Esophagus muscularis mucosa (tissue), 4 donors: ENCODE measurements around the gene PPM1G.

Experiments
- CTCF ChIP-seq, 3 experiments: fragments of 200-600 bp in 2 of 3; fragments of 450-650 bp in 1 of 3; sonication (generic) in 2 of 3; IDR thresholded peaks; one replicate each; pipeline ENCODE4 v1.5.1; 2017 to 2019; ENCODE audit warnings: antibody characterized with exemption in 3 of 3, mild to moderate bottlenecking in 2 of 3, moderate library complexity in 1 of 3
- EP300 ChIP-seq: sonication (generic); formaldehyde crosslinking; IDR thresholded peaks from one replicate; pipeline ENCODE4 v1.6.1; 2017; ENCODE audit warnings: antibody characterized with exemption
- POLR2A ChIP-seq: fragments of 450-650 bp; IDR thresholded peaks from one replicate; pipeline ENCODE4 v1.6.1; 2017; ENCODE audit warnings: antibody characterized with exemption, moderate library complexity, mild to moderate bottlenecking, low read depth
- POLR2AphosphoS5 ChIP-seq, 2 donors: sonication (generic); formaldehyde crosslinking; IDR thresholded peaks; one replicate each; pipeline ENCODE4 v1.6.1; 2017; ENCODE audit warnings: antibody characterized with exemption in 2 of 2

- no peak for TF ChIP-seq CTCF (IDR thresholded peaks at IDR 0.05)
- TF ChIP-seq POLR2A = no peak
- TF ChIP-seq POLR2AphosphoS5 (IDR thresholded peaks at IDR 0.05) = no peak
- TF ChIP-seq EP300 = no peak
Measured at GRCh38 chr2:27422958-27423357, 13.6 kb upstream of the PPM1G start.
